Measurements from ENCODE around the gene EFCAB7. TPM values are rescaled to one million over a fixed set of nuclear protein-coding genes. Genes with fewer than 3 reads are reported as not detected.

Gene EFCAB7
- total and polyA plus RNA-seq, 2 of the 8 experiments (the other 6 are each of a cell fraction or from before 2014, with no cell fraction given), result 1.1 to 3.1 TPM

DNA sequence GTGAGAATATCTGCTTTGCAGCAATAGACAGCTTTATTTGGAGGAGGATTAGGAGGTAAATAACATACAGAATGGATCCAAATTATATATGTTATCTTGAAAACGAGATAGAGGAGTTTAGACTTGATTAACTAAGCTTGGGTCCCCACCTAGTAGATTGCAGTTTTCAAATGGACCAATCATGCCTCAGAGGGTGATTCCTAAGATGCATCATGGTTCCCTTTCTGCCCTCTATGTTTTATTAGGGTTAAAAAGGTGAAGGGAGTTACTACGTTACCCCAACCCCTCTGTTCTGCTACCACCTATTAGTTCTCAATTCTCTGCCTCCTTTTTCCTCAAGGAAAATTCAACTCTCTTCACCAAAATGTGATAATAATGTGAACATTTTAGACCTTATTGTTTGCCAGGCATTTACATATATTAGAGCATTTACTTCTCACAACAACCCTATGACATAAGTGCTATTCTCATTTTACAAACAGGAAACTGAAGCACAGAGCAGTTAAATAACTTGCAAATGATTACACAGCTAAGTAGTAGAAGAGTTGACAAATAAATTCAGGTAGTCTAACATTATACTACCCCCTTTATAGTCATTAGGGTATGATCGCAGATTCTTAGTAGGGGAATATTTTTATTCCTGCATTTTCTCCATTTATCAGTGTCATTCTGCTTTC, 46.5 kb downstream of the EFCAB7 start:
- no peak overlapping the region for H3K4me2 ChIP-seq (ENCODE audit: insufficient read depth in 1 of 2, low read depth in 2 of 2, low read length in 2 of 2)
- no peak overlapping the region for H3K4ac ChIP-seq (replicated peaks; ENCODE audit: insufficient read length, low read depth, low read length)
- CTCF ChIA-PET (ENCODE audit: partially characterized antibody), result interaction anchor here (0.6 to 11.1 kb wide), 3 partner anchors 11 to 539 kb away, joined by 3 to 153 read pairs (median 3); no protein-coding TSS in a partner anchor
- 82% methylated on average over 3 of the region's 3 CpGs; no CpG with 5 or more reads in 1 of the 2 experiments for WGBS, 2 experiments (ENCODE audit: extremely low coverage in 1 of 2, insufficient coverage in 1 of 2, insufficient read length in 1 of 2, insufficient replicate concordance in 2 of 2, low coverage in 1 of 2, low lambda C conversion rate in 2 of 2, missing lambda C conversion rate in 1 of 2)
- FAIRE-seq (peak; percentile 50), DNase-seq (ENCODE audit: low read depth in 1 of 2, low spot score in 2 of 2) (no peak)
- no peak overlapping the region for H3K9ac ChIP-seq (replicated peaks in 1 of 4; ENCODE audit: extremely low read depth in 1 of 4, low read depth in 3 of 4, low read length in 3 of 4)
- H3K4me3 ChIP-seq (ENCODE audit: extremely low read depth in 1 of 4, insufficient read depth in 2 of 4, low read depth in 3 of 4, low read length in 4 of 4), result no peak overlapping the region
- H4K20me1 ChIP-seq (replicated peaks in 1 of 2; ENCODE audit: control insufficient read depth in 1 of 2, insufficient read depth in 2 of 2, low read length in 2 of 2), result no peaks in the 10 kb centered on the region
- H3K4me1 ChIP-seq (replicated peaks in 1 of 4; ENCODE audit: control insufficient read depth in 3 of 4, insufficient read depth in 4 of 4, low read length in 3 of 4), result peaks cover 0 to 14% (median 10%) of the 10 kb centered on the region in 4 experiments
- H3K27ac ChIP-seq (ENCODE audit: low read depth, low read length), result no peak overlapping the region
- no peak overlapping the region for H2AFZ ChIP-seq (ENCODE audit: low read length)
- H4K8ac ChIP-seq (ENCODE audit: extremely low read depth, insufficient read depth, low read length), result no peak overlapping the region
- H4K91ac ChIP-seq (replicated peaks; ENCODE audit: insufficient read length, low read length), result no peak overlapping the region
- 0 out of 2 replicates have a peak overlapping the region, but pooled peaks have one; percentile 76 for H2BK20ac ChIP-seq (ENCODE audit: low read length)
- H3K27me3 ChIP-seq (replicated peaks in 1 of 4; ENCODE audit: control insufficient read depth in 3 of 4, extremely low read depth in 1 of 4, insufficient read depth in 3 of 4, low read length in 3 of 4), result no peaks in the 10 kb centered on the region
- peaks cover 0 to 3% of the 10 kb centered on the region in 2 experiments; a peak in 1 of 4 replicates for H3K9me3 ChIP-seq (ENCODE audit: insufficient read depth in 2 of 2, low read depth in 1 of 2, low read length in 1 of 2)
- H4K5ac ChIP-seq (ENCODE audit: insufficient read length, low read depth, low read length), result no peak overlapping the region
- H3K56ac ChIP-seq (replicated peaks; ENCODE audit: insufficient read length, low read depth, low read length), result no peak overlapping the region
- H2BK120ac ChIP-seq (replicated peaks; ENCODE audit: low read depth, low read length), result no peak overlapping the region
- H3K79me2 ChIP-seq (ENCODE audit: control insufficient read depth in 1 of 2, insufficient read depth in 2 of 2, low read length in 2 of 2), result no peaks in the 10 kb centered on the region
- H3K23me2 ChIP-seq (ENCODE audit: low read depth, low read length), result peaks cover 2% of the 10 kb centered on the region; the same call in 1 of the 2 replicates
- no peak overlapping the region for H2BK12ac ChIP-seq (ENCODE audit: low read depth, low read length)
- H3K14ac ChIP-seq (ENCODE audit: insufficient read length), result no peak overlapping the region
- no peak overlapping the region for H3K18ac ChIP-seq (ENCODE audit: extremely low read depth, low read length)
- H3K79me1 ChIP-seq (ENCODE audit: low read depth, low read length), result no peaks in the 10 kb centered on the region
- H3K23ac ChIP-seq (ENCODE audit: insufficient read length), result no peak overlapping the region
- H2AK5ac ChIP-seq (ENCODE audit: low read depth, low read length), result no peak overlapping the region
- POLR2A ChIA-PET (ENCODE audit: partially characterized antibody), result no interaction called here
- no peak overlapping the region for H2BK15ac ChIP-seq (ENCODE audit: low read length)
- no peaks in the 10 kb centered on the region; a peak in 1 of 8 replicates for H3K36me3 ChIP-seq (ENCODE audit: control insufficient read depth in 2 of 4, insufficient read depth in 4 of 4, low read length in 3 of 4)
- peak overlapping the region; percentile 60; the same call in 1 of the 2 replicates for H2BK5ac ChIP-seq (ENCODE audit: low read depth, low read length)
- TF ChIP-seq BCL11A (IDR thresholded peaks at IDR 0.05; ENCODE audit: low read depth in 2 of 2, low read length in 2 of 2) (no peak), JUND (IDR thresholded peaks at IDR 0.05; ENCODE audit: low read length) (no peak)

All from H1 (cell line).